Esophagus squamous epithelium (tissue), 4 donors: ENCODE measurements around the gene PSMD2.

Experiments
- CTCF ChIP-seq, 6 experiments: fragments of 450-650 bp in 4 of 6; fragments of 200-600 bp in 2 of 6; sonication (generic) in 2 of 6; IDR thresholded peaks; one replicate each; pipeline ENCODE4 v1.5.1; 2016 to 2019; ENCODE audit warnings: antibody characterized with exemption in 6 of 6, mild to moderate bottlenecking in 4 of 6, moderate library complexity in 4 of 6
- POLR2A ChIP-seq, 4 donors: fragments of 450-650 bp; IDR thresholded peaks; one replicate each; pipeline ENCODE4 v1.6.1; 2017; ENCODE audit warnings: antibody characterized with exemption in 4 of 4, mild to moderate bottlenecking in 4 of 4, moderate library complexity in 3 of 4

GRCh38 chr3:184346480-184347190 is 47.6 kb downstream of the PSMD2 start:
- TF ChIP-seq CTCF (IDR thresholded peaks at IDR 0.05), result no peak
- TF ChIP-seq POLR2A (IDR thresholded peaks at IDR 0.05), result no peak
